Stimulated activated CD4-positive, alpha-beta T cell treated with anti-CD3 and anti-CD28 coated beads, Interleukin-1b, Interleukin-23, amount 100 ng/mL, for 48 hours (primary cell): ENCODE measurements around the gene MYO7B.

ENCODE experiments used
- DNase-seq: peaks from one replicate; pipeline ENCODE4 v3.0.0-alpha.2; 2020

The MYO7B gene

GRCh38 chr2:127640082-127641072, 104.9 kb downstream of the MYO7B start:
- peak; percentile 50 for DNase-seq

DNA sequence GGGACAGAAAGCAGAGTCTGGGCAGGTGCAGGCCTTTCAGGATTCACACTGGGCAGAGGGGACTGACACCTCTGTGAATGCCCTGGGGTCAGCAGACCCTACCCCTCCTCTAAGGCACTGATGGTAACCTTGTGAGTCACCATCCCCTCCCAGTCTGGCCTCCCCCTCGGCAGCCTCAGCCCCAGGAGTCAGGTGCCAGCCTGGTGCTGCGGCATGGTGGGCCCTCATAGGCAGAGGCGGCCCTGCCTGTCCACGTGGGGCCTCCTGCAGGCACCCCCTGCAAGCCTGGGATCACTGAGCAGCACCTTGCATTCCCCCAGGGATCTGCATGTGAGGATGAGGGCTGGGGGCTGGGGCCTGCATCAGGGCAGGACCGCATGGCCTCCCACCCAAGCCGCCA, 105.7 kb downstream of the MYO7B start:
- DNase-seq, result no peak

DNA sequence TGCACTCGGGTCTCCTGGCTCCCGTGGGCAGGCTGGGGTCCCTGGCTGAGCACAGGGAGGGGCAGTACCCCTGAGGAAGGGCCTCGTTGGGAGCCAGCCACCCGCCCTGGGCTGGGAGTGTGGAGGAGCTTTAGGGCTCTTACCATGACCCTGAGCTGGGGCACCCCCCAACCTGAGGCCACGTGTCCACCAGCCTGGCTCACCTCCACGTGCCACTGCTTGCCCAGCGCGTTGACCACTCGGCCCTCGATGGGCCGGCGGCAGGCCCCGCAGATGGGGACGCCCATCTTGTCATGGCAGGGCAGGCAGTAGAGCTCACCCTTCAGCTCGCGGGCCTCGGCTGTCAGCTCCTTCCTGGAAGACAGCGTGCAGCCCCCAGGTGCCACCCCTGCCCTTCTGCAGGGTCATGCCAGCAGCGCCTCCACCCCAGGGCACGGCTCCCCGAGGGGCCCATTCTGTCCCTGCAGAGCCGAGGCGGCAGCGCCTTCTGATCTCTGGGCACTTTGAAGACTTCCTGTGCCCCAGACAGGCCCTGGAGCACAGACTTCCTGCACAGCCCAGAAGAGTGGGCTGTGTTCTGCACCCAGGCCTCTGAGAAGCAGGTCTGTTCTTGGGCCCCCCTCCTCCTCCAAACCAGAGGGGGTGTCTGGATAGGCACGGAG, 106.5 kb downstream of the MYO7B start:
- peak; percentile 46 for DNase-seq

DNA sequence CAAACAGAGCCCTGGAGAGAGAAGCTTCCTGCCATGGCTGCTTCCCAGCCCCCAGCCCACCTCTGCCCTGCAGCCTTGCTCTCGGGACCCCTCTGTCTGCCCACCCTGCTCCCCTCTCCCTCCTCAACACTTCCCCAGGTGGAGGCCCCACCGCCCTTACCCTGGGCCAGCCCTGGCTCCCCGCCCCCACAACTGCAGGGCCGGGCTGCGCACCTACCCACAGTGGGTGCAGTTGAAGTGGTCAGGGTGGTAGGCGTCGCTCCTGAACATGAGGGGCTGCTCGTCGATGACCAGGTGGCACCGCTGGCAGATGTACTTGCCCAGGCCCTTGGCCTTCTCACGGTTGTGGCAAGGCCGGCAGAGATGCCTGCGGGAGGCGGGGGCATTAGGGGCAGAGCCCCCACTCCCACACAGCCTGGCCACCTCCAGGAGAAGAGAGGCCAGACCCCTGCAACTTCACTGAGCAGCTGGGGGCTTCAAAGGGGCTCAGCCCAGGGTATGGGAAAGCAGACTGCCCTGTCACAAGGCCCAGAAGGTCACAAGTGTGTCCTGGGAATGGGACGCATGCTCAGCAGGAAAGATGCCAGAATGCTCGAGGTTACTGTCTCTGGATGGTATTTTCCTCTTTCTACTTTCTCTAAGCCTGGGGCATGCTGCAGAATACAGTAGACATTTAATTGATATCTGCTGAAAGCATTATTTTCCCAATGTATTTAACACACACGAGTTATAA, 107.4 kb downstream of the MYO7B start:
- no peak for DNase-seq

DNA sequence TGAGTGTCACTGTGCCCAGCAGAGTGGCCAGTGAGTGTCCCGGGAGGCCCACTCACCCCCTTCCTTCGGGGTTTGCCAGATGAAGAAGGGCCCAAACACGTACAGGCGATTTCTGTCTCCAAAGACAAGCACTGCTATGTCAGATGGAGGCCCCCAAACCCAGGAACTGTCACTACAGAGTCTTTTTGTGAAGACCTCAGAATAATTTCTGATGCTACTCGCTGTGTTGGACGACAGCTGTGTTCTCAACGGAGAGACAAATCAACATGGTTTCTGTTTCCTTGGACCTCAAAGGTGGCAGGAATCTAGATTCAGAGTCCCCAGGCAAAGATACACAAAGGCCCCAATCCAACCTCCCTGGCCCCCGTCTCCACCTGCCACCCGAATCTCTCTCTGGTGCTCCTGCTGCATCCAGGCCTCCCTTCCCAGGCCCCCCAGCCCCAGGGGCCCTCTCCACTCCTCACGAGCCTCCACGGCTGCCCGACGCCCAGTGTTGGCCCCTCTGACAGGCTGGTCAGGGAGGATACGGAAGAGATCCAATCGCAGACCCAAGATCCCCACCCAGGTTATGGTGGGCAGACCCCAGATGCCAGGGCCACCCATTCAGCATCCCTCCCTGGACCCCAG, 108.1 kb downstream of the MYO7B start:
- DNase-seq, result no peak

- no peak for DNase-seq
Observed at GRCh38 chr2:127644066-127645025, 108.9 kb downstream of the MYO7B start.

DNA sequence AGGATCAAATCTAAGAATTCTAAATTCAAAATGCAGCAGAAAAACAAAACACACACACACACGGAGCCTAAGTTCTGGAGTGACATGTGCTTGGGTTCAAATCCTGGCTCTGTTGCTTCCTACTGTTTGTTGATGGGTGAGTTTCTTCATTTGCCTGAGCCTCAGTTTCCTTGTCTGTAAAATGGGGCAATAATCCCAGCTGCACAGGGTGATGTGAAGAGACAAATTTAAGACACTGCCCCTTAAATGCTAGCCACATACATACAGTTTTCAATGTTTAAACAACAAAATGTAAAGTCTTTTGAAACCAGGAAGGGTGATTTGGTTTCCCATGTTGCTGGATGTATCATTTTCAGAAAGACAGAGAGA, 109.5 kb downstream of the MYO7B start:
- DNase-seq, result no peak

DNA sequence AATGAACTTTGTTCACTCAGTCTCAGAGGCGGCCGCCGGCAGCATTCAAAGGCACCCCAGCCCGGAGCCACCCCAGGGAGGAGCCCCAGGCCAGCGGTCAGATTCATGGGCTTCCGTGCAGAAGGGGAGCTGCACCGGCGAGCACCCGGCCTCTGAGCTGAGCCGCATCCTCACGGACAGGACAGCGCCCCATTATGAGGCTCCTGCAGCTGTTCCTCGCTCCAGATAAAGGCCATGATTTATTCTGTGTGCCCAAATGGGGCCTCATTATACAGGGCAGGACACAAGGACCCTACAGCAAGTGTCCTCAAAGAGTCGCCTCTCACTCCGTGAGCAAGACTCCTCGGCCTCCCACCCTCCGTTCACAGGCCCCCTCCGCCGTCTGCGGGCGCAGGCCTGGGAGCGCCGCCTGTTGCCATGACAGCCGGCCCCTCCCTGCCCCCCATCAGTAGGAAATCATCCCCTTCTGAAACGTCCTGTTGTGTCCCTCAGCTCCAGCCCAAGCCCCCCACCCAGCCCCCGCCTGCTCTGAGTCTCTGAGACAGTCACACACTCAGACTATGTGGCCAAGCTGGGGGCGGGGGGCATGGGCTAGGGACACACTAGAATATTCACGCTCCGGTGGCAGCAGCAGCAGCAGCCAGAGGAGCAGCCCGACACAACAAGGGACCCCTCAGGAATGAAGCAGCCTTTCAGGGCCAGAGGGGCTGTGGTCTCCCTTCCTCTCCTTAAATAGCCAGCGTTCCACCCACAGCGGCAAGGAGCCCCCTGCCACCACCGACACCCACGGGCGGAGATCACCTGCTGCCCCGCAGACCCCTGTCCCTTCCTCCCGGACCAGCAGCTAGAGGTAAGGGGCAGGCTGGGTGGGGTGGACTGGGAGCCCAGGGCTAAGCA, 110.2 kb downstream of the MYO7B start, which contains the start of gene GPR17:
GPR17 (plus strand) TSS at position 759 of the 897 bp plus-strand sequence. CDS start 4,583 bp downstream, outside the sequence.
- DNase-seq, result no peak

GRCh38 chr2:127646487-127647241, 111.2 kb downstream of the MYO7B start:
- no peak for DNase-seq

DNA sequence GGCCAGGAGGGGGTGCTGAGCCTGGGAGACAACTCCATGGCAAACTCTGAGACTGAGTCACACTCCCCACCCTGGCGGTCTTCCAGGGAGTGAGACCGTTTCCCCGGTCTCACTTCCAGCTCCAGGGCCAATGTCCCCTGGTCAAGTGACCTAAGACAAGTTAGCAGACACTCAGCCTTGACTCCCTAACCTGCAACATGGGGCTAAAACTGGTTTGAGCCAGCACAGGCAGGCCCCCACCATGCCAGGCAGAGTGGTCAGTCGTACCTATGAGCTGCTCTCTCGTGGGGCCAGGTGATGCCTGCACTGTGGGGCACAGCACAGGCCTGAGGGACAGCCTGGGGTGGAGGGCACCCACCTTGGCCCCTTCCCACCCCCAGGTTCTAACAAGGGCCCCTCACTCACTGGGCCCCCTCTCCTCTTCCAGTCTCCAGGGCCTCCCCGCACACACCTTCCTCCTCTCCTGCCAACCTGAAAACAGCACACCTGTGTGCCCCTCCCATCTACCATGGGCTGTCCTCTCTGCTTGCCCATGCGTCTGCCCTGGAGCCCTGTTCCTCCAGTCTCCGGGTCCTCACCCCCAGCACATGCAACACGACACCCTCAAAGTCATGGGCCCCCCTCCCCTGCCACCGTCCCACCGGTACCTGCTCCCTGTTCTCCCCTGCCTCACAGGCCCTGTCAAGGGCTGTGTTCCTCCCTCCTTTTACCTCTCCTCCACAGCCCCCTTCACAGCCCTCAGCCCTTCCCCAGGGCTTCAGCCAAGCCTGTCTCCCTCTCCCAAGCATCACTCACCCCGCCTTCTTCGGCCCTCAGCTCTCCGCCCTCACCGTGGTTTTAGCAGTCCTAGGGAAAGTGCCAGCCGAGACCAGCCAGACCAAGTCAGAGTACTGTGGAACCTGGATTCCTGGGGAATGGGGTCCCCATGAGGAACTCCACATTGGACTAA, 112.0 kb downstream of the MYO7B start:
- DNase-seq, result no peak

DNA sequence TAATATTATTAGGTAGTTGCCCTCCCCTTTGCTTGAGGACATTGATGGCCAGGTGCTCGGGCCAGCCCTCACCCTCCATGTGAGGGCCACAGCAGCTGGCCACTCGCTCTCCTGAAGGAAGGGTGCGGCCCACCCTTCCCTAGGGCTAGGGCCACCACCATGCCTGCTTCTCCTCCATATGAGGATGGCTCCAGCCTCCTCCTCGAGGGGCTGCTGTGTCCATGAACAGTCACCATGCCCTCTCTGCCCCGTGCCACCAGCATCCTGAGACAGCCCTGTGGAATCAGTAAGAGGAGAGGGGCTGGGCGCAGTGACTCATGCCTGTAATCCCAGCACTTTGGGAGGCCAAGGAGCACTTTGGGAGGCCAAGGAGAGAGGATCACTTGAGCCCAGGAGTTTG, 112.8 kb downstream of the MYO7B start:
- no peak for DNase-seq

- no peak for DNase-seq
Observed at GRCh38 chr2:127649100-127649611, 113.7 kb downstream of the MYO7B start.

GRCh38 chr2:127649684-127650040, 114.2 kb downstream of the MYO7B start:
- peak; percentile 78 for DNase-seq

DNA sequence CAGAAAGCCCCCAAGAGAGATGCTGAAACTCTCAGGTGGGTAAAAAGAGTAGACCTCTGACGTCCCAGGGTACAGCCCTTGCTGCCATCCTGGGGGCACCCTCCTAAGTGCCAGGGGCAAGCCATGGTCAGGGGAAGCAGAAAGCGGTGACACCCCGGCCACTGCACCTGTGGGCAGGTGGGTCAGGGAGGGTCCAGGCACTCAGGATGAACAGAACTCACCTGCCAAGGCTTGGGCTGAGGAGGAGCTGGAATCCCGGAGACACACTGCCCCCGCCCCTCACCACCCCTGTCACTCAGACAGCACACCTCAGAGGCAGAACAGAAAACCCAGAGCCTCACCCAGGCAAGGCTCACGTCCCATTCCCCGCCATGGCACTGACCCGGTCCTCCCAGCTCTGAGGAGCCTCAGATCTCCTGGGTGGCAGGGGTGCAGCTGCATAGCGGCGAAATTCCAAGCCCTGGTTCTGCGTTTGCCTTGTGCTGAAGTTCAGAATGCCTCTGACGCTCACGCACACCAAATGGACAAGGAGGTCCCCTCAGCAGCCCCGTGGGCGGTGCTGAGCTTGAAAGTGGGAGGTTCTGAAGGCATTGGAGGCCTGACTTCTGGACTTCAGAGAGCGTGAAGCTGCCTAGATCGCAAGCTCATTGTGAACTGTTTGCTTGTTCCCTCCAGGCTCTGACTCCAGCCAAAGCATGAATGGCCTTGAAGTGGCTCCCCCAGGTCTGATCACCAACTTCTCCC, 114.7 kb downstream of the MYO7B start:
- no peak for DNase-seq

- no peak for DNase-seq
Observed at GRCh38 chr2:127650785-127651380, 115.4 kb downstream of the MYO7B start.

- no peak for DNase-seq
Observed at GRCh38 chr2:127651381-127651809, 115.9 kb downstream of the MYO7B start.

DNA sequence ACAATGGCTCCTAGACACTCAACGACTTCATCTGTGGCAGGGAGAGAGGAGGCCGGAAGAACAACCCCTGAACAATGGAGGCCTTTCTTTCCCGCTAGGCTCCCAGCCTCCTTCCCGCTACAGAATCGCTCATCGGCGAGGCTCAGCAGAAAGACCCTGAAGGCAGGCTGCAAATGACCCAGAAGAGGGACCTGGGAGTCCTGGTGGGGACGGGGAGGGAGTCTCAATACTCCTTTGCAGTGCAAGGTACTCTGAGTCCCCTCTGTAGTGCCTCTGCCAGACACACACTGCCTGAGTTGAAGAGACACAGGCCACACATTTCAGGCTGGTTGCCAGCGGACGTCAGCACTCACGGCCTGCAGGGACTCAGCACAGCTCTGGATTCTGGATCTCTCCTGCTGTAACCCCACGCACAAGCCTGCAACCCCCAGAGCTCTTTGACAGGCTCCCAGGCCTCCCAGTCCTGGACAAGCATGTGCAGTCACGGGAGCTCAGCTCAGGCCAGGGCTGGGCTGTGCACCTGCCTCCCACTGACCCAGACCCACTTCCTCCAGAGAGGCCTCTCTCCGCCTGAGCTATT, 116.6 kb downstream of the MYO7B start:
- no peak for DNase-seq
